OCI-LY1 (cell line): ENCODE data around the gene EPO.

Experiments used
- H2AFZ ChIP-seq: fragments of 200-600 bp; sonication (generic), shearing (Covaris generic); 2 replicates; pipeline ENCODE4 v1.6.0; 2014; ENCODE audit warnings: antibody characterized with exemption, mild to moderate bottlenecking, low read length
- H3F3A ChIP-seq: fragments of 200-600 bp; sonication (generic), shearing (Covaris generic); 2 replicates; pipeline ENCODE4 v1.6.0; 2014; ENCODE audit warnings: mild to moderate bottlenecking, antibody characterized with exemption, low read length, moderate library complexity; ENCODE audit not compliant: insufficient read depth
- H3K27ac ChIP-seq: fragments of 200-600 bp; sonication (generic); 2 replicates; pipeline ENCODE4 v1.5.1; 2014; ENCODE audit warnings: low read length, mixed run types, mild to moderate bottlenecking, low read depth; ENCODE audit not compliant: poor library complexity, severe bottlenecking
- H3K27me3 ChIP-seq: fragments of 200-600 bp; sonication (generic); 2 replicates; pipeline ENCODE4 v1.6.0; 2014; ENCODE audit warnings: antibody characterized with exemption, mild to moderate bottlenecking, low read length, moderate library complexity; ENCODE audit not compliant: insufficient read depth
- H3K36me3 ChIP-seq: fragments of 200-600 bp; sonication (generic); 2 replicates; pipeline ENCODE4 v1.6.1; 2014; ENCODE audit warnings: mild to moderate bottlenecking, antibody characterized with exemption, low read length, moderate library complexity, mixed read lengths; ENCODE audit not compliant: insufficient read depth
- H3K4me1 ChIP-seq: fragments of 200-600 bp; sonication (generic); 2 replicates; pipeline ENCODE4 v1.5.1; 2014; ENCODE audit warnings: mild to moderate bottlenecking, low read length, moderate library complexity; ENCODE audit not compliant: insufficient read depth, severe bottlenecking
- H3K4me2 ChIP-seq: fragments of 200-600 bp; sonication (generic), shearing (Covaris generic); 2 replicates; pipeline ENCODE4 v1.6.1; 2014; ENCODE audit warnings: low read length
- H3K4me3 ChIP-seq: fragments of 200-600 bp; sonication (generic); 2 replicates; pipeline ENCODE4 v1.5.1; 2014; ENCODE audit warnings: low read length, low read depth, mild to moderate bottlenecking, mixed read lengths; ENCODE audit not compliant: poor library complexity, severe bottlenecking
- H3K79me2 ChIP-seq: fragments of 200-600 bp; shearing (Covaris generic); 2 replicates; pipeline ENCODE4 v1.6.1; 2016; ENCODE audit warnings: mixed run types, low read length, mixed read lengths; ENCODE audit not compliant: insufficient read depth
- H3K9ac ChIP-seq: fragments of 200-600 bp; sonication (generic), shearing (Covaris generic); 2 replicates; pipeline ENCODE4 v1.6.1; 2014; ENCODE audit warnings: mild to moderate bottlenecking, low read length, mixed read lengths
- H3K9me2 ChIP-seq: fragments of 200-600 bp; sonication (generic), shearing (Covaris generic); 2 replicates; pipeline ENCODE4 v1.6.1; 2014; ENCODE audit warnings: low read depth, mild to moderate bottlenecking, low read length, mixed read lengths
- H3K9me3 ChIP-seq: fragments of 200-600 bp; shearing (Covaris generic); 2 replicates; pipeline ENCODE4 v1.6.1; 2014; ENCODE audit warnings: low read length, mixed read lengths
- H4K20me1 ChIP-seq: fragments of 200-600 bp; sonication (generic), shearing (Covaris generic); 2 replicates; pipeline ENCODE4 v1.6.0; 2016; ENCODE audit warnings: mild to moderate bottlenecking, low read length; ENCODE audit not compliant: insufficient read depth
- CTCF ChIP-seq: fragments of 200-600 bp; sonication (generic), shearing (Covaris generic); IDR thresholded peaks from 2 replicates; pipeline ENCODE4 v1.5.1; 2017; ENCODE audit warnings: mild to moderate bottlenecking, antibody characterized with exemption, low read length, moderate library complexity, mixed read lengths
- EZH2 ChIP-seq: fragments of 200-600 bp; sonication (generic), shearing (Covaris generic); IDR thresholded peaks from 2 replicates; pipeline ENCODE4 v1.8.0; 2017; ENCODE audit warnings: borderline replicate concordance, mixed run types, mild to moderate bottlenecking, antibody characterized with exemption, low read length, moderate library complexity, mixed read lengths

Gene EPO

DNA sequence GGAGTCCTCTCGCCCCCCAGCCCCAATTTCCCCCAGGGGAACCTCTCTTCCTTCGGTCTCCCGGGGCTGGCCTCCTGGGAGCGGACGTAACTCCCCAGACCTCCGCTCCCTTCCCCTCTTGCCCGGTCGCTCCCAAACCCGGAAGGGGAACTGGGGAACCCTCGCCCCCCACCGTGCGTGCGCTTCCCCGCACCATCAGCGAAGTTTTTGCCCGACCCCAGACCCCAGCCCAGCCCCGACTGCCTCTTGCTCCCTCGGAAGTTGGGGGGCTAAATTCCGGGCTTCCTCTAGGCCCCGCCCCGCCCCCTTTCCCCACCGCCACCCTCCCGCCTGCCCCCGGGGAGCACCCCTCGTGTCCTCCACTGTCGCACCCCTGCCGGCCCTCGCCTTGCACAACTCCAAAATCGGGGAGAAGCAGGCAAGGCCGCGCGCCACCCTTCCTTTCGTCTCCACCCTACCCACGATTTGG, 46.3 kb upstream of the EPO start:
- Histone ChIP-seq H3K27ac (peak overlapping the region; percentile 65), H2AFZ (no peak overlapping the region), H3K36me3 (peaks cover 26% of the 10 kb centered on the region), H3K79me2 (peaks cover 6% of the 10 kb centered on the region), H3K4me1 (peaks cover 11% of the 10 kb centered on the region), H3K4me2 (peak overlapping the region; percentile 80), H3F3A (no peaks in the 10 kb centered on the region), H3K9me3 (no peaks in the 10 kb centered on the region), H4K20me1 (no peaks in the 10 kb centered on the region), H3K27me3 (no peaks in the 10 kb centered on the region), H3K4me3 (peak overlapping the region; percentile 76), H3K9me2 (no peaks in the 10 kb centered on the region), H3K9ac (peak overlapping the region; percentile 94)
- TF ChIP-seq CTCF (no peak), EZH2 (no peak)

GRCh38 chr7:100674411-100675104, 45.7 kb upstream of the EPO start:
- H3K4me3 ChIP-seq, result peak overlapping the region; percentile 76
- no peaks in the 10 kb centered on the region for H3K27me3 ChIP-seq
- no peak overlapping the region for H2AFZ ChIP-seq
- H3K4me2 ChIP-seq, result peak overlapping the region; percentile 80
- H3F3A ChIP-seq, result no peaks in the 10 kb centered on the region
- no peaks in the 10 kb centered on the region for H3K9me2 ChIP-seq
- peak overlapping the region; percentile 94 for H3K9ac ChIP-seq
- peaks cover 32% of the 10 kb centered on the region for H3K36me3 ChIP-seq
- no peaks in the 10 kb centered on the region for H4K20me1 ChIP-seq
- H3K27ac ChIP-seq, result peak overlapping the region; percentile 65
- peaks cover 6% of the 10 kb centered on the region for H3K79me2 ChIP-seq
- TF ChIP-seq CTCF (no peak), EZH2 (no peak)
- H3K4me1 ChIP-seq, result peaks cover 11% of the 10 kb centered on the region
- no peaks in the 10 kb centered on the region for H3K9me3 ChIP-seq

- H3K4me2 ChIP-seq, result peak overlapping the region; percentile 80
- no peaks in the 10 kb centered on the region for H3K9me2 ChIP-seq
- peaks cover 37% of the 10 kb centered on the region for H3K36me3 ChIP-seq
- peaks cover 6% of the 10 kb centered on the region for H3K79me2 ChIP-seq
- no peak overlapping the region for H3K27ac ChIP-seq
- H3K9ac ChIP-seq, result peak overlapping the region; percentile 94
- TF ChIP-seq EZH2 (no peak), CTCF (no peak)
- peak overlapping the region; percentile 76 for H3K4me3 ChIP-seq
- no peaks in the 10 kb centered on the region for H3F3A ChIP-seq
- no peaks in the 10 kb centered on the region for H3K27me3 ChIP-seq
- H3K4me1 ChIP-seq, result peaks cover 11% of the 10 kb centered on the region
- no peaks in the 10 kb centered on the region for H4K20me1 ChIP-seq
- H2AFZ ChIP-seq, result no peak overlapping the region
- no peaks in the 10 kb centered on the region for H3K9me3 ChIP-seq
These were observed 45.2 kb upstream of the EPO start for GRCh38 chr7:100675105-100675451.
